ENCODE measurements around the gene C1orf232.

C1orf232 gene

DNA sequence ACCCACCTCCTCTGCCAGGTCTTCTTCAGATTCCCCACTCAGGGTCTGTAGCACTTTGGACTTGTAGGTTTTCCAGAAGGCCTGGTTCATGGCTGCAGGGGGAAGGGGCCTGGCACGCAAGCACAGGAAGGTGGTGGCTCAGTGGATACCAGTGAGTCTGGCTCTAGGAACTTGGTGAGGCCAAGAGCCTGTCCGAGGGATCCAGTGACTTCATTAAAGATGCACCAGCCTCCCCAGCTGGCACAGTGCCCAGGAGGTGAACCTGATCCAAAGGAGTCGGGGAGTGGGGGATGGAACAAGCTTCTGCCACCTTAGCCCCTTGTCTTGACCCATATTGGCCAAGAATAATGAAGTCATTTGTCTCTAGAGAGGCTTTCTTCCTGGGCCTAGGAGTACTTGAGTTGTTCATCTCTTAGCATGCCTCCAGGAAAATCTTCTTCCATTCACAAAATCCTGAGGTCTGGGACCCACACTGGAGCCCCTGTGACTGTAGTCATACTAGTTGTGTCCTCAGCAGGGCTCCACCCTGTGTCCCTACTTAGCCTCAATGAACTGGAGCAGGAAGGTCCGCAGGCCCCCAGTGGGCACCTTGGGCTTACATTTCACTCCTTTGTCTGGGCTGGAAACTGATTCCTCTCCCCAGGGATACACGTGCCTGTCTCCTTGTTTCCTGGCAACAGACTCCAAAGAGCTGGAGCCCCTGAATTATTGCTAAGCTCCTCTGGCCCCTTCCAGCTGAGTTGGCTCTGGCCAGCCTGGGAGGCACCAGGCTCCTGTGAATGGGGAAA is at the start of gene C1orf232:
Gene C1orf232 (minus strand): TSS at position 554 of the 788 bp plus-strand sequence. CDS start 464 bp downstream, at position 90.
- no peak for DNase-seq

DNA sequence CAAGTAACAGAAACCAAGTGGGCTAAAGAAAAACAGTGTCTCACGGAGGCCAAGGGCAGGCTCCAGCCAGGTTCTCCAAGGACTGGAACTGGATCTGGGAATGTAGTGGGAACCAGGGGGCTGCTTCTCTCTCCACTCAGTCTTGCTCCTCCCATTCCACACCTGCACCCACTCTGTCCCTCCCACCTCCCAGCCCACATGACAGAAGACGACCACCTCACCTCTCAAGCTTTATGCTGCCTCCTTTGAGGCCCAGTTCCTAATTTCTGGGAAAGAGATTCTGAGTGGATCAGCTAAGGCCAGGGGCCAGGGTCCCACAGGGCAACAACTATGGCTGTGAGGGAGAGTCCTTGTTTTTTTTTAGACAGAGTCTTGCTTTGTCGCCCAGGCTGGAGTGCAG is 46.5 kb upstream of the C1orf232 start:
- no peak for DNase-seq

DNA sequence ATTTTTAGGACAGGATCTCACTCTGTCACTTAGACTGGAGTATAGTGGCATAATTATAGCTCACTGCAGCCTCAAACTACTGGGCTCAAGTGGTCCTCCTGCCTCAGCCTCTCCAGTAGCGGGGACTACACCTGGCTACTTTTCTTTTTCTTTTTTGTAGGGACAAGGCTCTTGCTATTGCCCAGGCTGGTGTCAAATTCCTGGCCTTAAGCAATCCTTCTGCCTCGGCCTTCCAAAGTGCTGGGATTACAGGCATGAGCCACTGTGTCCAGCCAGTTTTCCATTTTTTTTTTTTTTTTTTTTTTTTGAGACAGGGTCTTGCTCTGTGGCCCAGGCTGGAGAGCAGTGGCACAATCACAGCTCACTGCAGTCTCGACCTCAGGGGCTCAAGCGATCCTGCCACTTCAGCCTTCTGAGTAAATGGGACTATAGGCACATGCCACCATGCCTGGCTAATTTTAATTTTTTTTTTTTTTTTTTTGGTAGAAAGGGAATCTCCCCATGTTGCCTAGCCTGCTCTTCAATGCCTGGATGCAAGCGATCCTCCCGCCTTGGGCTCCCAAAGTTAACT is 44.7 kb upstream of the C1orf232 start:
- no peak for DNase-seq

DNA sequence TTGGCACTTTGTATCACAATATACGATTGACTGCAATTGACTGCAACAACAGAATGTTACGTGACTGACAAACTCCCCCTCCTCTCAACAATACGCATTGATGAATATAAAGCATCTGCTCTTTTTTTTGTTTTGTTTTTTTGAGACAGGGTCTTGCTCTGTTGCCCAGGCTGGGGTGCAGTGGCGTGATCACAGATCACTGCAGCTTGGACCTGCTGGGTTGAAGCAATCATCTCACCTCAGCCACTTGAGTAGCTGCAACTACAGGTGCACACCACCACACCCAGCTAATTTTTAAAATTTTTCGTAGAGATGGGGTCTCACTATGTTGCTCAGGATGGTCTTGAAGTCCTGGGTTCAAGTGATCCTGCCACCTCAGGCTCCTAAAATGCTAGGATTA is 44.0 kb upstream of the C1orf232 start:
- DNase-seq = no peak

DNA sequence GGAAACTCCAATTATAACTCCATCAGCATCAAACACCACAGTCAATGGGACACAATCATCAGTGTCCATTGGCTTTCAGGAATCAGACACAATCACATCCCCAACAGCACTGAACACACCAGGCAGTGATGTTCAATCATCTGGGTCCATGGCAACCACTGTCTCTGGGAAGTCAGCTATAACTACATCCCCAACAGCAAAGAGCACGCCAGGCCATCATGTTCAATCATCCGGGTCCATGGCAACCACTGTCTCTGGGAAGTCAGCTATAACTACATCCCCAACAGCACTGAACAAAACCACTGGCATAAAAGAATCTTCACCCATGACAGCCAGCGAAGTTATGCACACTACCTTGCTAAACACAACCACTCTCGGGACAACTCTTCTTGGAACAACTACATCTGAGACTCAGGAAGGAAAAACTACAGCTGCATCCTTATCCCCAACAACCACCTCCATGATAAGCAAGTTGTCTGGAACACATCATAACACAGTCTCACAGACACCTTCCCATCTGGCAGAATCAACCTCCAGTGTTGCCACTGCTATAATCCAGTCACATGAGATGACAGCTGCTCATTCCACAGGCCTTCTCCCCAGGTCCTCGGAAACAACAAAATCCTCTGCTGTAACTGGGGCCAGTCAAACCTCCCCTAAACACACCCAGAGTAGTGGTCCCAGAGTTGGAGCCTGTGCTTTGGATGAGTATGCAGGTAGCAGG is 41.5 kb upstream of the C1orf232 start:
- no peak for DNase-seq

DNA sequence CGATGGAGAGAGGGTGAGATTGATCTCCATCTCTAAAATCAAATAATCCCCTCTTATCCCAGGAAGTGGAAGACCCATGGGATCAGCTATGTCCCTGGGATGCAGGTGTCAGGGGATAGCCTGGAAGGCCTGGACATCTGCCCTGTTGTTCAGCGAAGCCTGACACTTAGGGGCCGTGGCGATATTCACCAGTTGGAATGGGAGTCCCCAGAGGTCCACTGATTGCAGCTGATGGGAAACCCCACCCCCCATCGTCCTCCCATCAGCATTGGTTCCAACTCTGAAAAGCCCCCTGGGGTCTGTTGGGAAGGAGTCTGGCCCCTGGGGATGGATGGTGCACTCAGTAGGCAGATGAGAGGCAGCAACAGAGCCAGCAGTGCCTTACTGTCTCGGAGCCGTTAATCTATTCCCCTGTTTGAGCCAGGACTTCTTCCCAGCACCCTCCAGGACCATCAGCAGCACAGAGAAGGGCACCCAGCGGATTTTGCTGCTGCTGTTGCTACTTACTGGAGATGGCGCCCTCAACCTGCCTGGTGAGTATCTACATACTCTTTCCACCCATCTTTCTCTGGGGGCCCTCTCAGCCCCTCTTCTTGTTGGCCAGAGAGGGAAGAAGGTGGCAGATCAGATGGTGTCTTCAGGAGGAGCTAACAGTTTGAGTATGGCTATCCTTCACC is 35.0 kb upstream of the C1orf232 start:
- DNase-seq = no peak

DNA sequence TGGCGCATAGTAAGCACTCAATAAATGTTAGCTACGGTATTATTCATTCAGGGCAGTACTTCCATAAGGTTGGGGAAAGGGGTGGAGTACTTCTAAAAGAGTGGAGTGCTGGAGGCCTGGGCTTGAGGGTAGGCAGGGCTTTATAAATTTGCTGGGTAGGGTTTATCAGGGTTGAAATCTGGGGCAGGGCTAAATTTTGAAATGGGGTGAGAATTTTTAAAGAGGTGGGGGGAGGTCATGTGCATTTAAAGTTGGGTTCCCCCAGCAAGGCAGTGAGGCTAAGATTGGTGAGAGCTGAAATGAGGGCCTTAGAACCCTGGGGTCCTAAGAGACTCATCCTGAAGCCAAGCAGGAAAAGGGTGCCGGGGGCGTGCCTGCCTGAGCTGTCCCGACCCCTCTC is 31.6 kb upstream of the C1orf232 start:
- no peak for DNase-seq

DNA sequence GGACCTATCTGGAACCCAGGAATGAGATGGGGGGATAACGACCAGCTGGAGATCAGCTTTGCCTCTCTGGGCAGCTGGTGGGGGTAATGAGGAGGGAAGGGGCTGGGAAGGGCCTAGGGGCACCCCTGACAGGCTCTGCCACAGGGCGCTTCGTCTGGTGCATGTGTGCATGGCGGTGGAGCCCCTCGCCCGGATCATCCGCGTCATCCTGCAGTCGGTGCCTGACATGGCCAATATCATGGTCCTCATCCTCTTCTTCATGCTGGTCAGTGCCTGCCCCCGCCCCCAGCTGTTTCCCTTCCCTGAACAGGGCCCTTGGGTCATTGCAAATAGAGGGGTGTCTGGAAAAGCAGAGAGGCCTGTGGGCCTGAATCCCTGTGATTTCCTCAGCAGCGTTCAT is 29.1 kb upstream of the C1orf232 start:
- DNase-seq = no peak

DNA sequence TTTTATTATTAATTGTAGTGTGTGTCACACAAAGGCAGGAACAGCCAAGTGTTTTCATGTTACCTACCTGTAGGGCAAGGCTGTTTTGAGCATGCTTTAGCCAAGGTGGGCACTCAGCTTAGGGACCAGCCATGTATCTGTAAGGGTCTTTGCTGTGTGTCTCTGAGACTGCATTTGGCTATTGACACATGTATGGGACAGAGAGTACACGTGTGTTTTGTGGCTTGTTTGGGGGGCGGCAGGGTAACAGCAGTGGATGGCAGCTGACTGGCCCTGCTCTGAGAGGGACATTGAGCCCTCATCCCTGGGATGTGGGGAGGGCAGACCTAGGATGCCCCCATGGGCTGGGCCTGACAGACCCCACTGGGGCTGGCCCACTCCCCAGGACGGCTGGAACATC is 28.5 kb upstream of the C1orf232 start:
- no peak for DNase-seq

DNA sequence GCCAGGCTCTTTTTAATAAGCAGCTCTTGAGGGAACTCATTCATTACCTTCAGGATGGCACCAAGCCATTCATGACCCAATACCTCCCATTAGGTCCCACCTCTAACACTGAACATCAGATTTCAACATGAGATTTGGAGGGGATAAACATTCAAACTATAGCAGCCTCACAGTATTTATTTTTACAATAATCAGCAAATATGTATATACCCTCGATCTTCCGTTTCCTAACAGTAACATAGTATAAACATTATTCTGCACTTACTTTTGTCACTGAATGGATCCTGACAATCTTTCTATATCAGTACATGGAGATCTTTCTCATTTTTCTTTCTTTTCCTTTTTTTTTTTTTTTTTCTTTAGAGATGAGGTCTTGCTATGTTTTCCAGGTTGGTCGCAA is 27.0 kb upstream of the C1orf232 start:
- no peak for DNase-seq

DNA sequence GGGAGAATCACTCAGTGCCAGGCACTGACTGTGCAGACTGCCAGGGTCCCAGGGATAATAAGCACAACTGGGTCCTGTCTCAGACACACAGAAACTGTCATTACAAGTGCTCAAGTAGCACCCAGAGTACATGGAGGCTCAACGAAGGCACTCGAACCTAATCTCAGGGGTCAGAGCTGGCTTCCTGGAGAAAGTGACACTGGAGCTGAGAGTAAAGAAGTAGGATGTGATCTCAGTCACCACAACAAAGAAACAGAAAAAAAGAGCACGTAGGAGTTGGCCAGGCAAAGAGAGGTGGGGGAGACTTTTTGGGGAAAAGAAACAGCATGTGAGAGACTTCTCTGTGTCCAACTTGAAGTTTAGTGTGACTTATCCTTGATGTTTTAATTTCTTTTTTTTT is 23.0 kb upstream of the C1orf232 start:
- no peak for DNase-seq

DNA sequence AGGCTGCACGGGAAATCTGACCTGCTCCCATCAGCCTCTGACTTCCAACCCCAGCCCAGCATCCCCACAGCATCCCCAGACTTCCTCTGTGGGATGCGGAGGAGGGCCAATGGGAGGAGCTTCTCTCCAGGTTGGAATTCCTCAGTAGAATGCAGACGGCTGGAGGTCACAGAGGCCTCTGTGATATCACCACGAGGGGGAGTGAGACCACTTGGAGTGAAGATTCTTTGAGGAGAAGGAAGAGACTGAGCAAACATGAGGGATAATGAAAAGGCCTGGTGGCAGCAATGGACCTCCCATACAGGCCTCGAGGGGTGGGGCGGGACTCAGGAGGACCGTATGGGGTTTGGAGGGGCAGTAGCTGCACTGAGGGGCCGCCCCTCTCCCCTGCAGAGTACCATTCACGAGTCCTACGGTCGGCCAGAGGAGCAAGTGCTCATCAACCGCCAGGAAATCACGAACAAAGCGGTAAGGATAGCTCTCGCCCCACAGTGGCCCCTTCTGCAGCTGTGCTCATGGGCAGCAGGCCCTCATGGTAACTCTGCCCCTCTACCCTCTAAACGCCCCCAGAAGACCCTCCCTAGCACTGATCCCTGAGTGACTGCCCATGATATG is 21.7 kb upstream of the C1orf232 start, which contains the start of gene CATSPER4:
Gene CATSPER4 (plus strand): TSS at position 230 of the 615 bp plus-strand sequence. CDS start 26 bp downstream, at position 256.
- no peak for DNase-seq

DNA sequence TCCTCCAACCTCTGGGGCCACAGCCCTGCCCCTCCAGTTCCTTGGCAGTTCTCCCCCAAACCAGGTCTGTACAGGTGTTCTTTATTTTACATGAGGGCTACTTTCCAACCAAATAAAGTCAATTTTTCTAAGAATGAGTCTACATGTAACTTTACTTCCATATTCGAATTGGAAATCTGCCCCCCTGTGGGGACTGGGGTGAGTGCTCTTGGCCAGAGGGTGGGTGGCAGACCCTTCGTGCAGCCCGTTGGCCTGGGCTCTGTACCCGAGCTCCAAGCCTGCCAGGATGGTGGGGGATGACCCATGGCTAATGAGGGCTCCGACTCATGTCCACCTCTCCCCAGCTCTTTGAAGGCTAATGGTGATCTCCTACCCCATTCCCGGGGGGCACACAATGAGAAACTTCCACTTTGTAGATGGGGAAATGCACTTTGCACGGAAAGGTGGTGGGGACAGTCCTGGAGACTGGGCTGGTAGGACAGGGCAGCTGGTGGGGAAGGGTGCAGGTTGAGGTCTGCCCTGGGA is 21.1 kb upstream of the C1orf232 start:
- DNase-seq = no peak

DNA sequence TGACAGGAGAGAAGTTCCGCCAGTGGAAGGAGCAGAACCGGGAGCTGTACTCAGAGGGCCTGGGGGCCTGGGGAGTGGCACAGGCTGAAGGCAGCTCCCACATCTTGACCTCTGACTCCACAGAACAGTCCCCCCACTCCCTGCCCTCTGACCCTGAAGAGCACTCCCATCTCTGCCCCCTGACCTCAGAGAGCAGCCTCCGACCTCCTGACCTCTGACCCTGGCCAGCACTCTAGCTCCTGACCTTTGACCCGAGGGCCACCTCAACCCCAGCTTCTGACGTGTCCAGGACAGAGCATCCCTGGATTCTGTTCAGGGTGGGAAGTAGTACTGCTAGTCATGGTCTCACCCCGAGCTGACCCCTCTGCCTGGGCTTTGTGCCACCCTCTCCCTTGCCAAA is 20.6 kb upstream of the C1orf232 start:
- no peak for DNase-seq

DNA sequence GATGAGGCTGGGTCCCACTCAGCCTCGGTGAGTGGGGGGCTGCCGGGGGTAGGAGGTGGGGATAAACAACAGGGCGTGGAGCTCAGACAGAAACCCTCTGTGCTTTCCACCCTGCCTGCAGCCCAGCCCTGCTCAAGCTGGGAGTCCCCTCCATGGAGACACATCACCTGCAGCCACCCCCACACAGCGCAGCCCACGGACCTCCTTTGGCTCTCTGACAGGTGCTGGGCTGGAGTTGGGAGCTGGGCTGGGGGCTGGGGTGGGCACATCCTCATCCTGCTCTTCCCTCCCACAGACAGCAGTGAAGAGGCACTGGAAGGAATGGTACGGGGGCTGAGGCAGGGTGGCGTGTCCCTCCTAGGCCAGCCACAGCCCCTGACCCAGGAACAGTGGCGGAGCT is 19.7 kb upstream of the C1orf232 start:
- no peak for DNase-seq

DNA sequence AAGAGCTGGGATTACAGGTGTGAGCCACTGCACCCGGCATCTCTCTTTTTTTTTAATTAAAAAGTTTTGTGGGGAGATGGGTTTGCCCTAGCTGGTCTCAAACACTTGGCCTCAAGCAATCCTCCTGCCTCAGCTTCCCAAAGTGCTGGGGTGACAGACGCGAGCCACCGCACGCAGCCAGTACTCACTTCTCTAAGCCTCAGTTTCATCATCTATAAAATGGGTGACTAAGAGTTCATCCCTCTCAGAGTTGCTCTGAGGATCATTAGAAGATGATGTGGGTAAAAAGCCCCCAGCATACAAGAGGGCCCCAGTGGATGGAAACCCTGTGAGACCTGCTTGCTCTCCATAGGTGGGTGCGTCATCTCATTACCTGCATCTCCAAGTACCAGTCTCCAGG is 19.1 kb upstream of the C1orf232 start:
- DNase-seq = no peak

DNA sequence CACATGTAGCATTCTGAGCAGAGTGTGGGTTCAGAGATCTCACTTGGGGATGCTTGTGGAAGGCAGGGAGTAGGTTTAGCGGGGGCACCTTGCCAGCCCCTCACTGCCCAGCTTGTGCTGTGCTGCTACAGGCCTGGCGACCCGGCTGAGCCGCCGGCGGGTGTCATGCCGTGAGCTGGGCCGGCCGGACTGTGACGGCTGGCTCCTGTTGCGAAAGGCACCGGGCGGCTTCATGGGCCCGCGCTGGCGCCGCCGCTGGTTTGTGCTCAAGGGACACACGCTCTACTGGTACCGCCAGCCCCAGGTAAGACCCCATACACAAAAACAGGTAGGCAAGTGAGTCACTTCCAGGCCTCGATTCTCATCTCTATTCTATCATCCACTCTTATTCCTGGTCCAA is 16.1 kb upstream of the C1orf232 start:
- no peak for DNase-seq

DNA sequence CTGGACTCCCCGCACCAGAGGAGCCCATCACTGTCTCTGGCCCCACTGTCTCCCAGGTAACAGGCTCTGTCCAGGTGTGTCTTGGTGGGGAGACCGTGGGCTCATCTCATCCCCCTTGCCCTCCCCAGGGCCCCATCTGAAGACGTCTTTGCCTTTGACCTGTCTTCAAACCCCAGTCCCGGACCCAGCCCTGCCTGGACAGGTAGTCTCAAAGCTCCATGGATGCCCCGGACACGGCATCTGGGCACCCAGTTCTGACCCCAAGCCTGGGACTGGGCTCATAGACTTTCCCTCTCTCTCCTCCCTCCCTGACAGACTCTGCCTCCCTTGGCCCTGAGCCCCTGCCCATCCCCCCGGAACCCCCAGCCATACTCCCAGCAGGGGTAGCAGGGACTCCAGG is 15.3 kb upstream of the C1orf232 start:
- no peak for DNase-seq

DNA sequence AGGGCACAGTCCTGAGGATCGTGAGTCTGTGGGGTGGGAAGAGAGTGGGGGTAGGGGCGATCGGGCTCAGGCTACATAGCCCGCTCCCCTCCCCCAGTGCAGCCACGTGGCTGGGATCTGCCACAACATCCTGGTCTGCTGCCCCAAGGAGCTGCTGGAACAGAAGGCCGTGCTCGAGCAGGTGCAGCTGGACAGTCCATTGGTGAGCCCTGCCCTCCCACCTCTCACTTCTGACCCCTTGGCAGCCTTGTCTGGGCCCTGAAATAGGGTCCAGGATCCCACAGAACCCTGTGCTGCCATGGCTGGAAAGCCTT is 13.6 kb upstream of the C1orf232 start:
- no peak for DNase-seq

DNA sequence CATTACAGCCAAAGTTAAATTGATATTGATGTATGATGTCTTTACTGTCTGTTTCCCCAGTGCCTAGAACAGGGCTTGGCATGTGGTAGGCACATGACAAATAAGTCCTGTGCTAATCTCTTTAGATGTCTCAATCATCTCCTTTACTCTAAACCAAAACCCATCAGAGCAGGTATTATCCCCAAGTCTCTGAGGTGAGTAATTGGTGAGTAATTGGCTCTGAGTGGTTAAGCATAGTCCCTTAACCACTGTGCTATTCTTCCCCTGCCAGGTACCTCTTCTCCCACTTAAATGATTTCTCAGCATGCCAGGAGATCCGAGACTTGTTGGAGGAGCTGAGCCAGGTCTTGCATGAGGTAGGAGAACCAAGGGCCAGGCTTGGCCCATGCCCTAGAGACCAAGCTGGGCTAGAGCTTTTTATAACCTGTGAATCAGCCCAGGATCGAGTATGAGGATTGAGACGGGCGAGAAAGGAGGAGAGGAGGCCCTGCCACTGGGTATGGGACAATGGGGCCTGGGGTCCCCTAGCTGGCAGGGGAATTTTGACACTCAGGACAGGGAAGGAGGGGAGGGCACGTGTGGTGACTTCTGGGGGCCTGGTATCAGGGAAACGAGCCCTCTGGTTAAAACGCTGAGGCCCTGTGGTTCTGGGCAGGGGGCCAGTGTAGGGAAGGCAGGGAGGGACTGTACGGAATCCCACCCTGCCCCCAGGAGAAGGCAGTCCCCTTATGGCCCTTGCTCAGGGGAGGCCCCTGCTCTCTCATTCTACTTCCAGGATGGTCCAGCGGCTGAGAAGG is 13.0 kb upstream of the C1orf232 start:
- DNase-seq = no peak

DNA sequence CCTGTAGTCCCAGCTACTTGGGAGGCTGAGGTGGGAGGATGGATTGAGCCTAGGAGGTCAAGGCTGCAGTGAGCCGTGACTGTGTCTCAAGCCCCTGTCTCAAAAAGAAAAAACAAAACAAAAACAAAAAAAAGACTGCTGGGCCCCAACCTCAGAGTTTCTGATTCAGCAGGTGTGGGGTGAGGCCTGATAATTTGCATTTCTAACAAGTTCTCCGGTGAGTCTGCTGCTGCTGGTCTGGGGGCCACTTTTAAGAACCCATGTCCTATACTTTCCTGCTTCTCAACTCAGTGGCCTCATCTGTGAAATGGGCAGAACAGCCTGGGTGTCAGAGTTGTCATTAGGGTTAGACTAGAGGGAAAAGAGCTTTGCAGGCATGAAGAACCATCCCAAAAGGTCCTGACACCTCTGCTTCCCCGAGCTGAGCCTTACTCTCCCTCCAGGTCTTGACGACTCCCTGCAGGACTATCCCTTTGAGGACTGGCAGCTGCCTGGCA is 11.3 kb upstream of the C1orf232 start:
- no peak for DNase-seq

DNA sequence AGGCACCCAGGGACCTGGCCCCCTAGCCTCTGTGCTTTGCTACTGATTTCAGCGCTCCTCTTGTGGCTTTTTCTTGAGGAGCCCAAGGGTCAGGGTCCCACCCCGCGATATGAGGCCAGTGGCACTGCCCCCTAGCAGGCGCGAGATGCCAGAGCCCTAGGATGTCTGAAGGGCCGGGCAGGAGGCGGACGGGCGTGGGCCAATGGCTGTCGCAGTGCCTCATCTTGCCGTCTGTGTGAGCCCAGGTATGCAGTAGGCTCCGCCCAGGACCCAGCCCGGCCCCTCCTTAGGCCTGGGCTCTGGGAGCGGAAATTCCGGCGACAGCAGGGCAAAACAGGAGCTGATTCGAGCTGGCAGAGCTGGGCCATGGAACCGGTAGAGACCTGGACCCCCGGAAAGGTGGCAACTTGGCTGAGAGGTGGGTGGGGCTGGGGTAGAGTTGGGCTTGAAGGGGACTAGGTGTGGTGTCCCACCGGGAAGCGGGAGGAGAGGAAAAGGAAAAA is 8.5 kb upstream of the C1orf232 start, which contains the start of gene CNKSR1:
Gene CNKSR1 (plus strand): TSS at position 310 of the 503 bp plus-strand sequence. CDS start 57 bp downstream, at position 367.
- DNase-seq = no peak
